HepG2 (cell line): ENCODE results near the gene NPPB. TPM values are rescaled to one million over a fixed set of nuclear protein-coding genes. Genes with fewer than 3 reads are reported as not detected.
A peak's percentile ranks its signal among the peaks of the same experiment; 100 is the strongest.

Experiments
- ATAC-seq: fragments of 200-7000 bp; cut with Tn5 transposase; 3 replicates; pipeline ENCODE4 v1.9.1; 2020; ENCODE audit warnings: mild to moderate bottlenecking, moderate library complexity
- BruUV-seq: library from RNA; stranded (reverse); fragments of 400-500 nt; replicated peaks from 2 replicates; lab custom pipeline; 2021; lab: Mats Ljungman, UMichigan
- CTCF ChIA-PET: fragments of 300-600 bp; formaldehyde crosslinking; extraction: SDS; loops from one replicate; lab custom pipeline; 2021; ENCODE audit warnings: low total read pairs, inconsistent platforms, low intra/inter-chr PET ratio; lab: Yijun Ruan, JAX
- POLR2A ChIA-PET: fragments of 350-600 bp; sonication (Branson Sonifier 250); formaldehyde crosslinking; loops from one replicate; lab custom pipeline; 2020; ENCODE audit warnings: antibody characterized with exemption, inconsistent platforms; lab: Yijun Ruan, JAX
- DNase-seq: peaks from one replicate; pipeline ENCODE4 v3.0.0-alpha.2; 2015; ENCODE audit warnings: low spot score
- FAIRE-seq: peaks from 3 replicates; lab custom pipeline; 2011; peaks lifted over from hg19 to GRCh38; lab: Jason Lieb, UNC
- H2AFZ ChIP-seq: one replicate; pipeline ENCODE4 v1.6.1; 2011; ENCODE audit warnings: low read length, inconsistent platforms
- H3K27ac ChIP-seq: fragments of 300-600 bp; 3 replicates; pipeline ENCODE4 v1.8.0; 2011; ENCODE audit warnings: mixed run types, mild to moderate bottlenecking, mixed read lengths, low read length, inconsistent platforms; ENCODE audit not compliant: insufficient read depth; ENCODE audit errors: extremely low read length
- H3K27me3 ChIP-seq, 2 experiments: fragments of 200-600 bp in 1 of 2; 2 replicates in 1 of 2; 3 replicates in 1 of 2; pipeline versions ENCODE4 v1.6.0 to v1.8.0; 2011; ENCODE audit warnings: low read length in 2 of 2, mild to moderate bottlenecking in 2 of 2, moderate library complexity in 2 of 2, inconsistent platforms in 1 of 2; ENCODE audit not compliant: insufficient read depth in 2 of 2, control insufficient read depth in 1 of 2
- H3K36me3 ChIP-seq, 2 experiments: fragments of 200-600 bp in 1 of 2; replicated peaks in 1 of 2; 2 replicates in 1 of 2; 3 replicates in 1 of 2; pipeline versions ENCODE4 v1.5.1 to v1.8.0; 2011; ENCODE audit warnings: low read length in 2 of 2, inconsistent platforms in 1 of 2; ENCODE audit not compliant: insufficient read depth in 2 of 2, control insufficient read depth in 1 of 2
- H3K4me1 ChIP-seq: 2 replicates; pipeline ENCODE4 v1.5.1; 2012; ENCODE audit warnings: low read length, inconsistent platforms; ENCODE audit not compliant: insufficient read depth
- H3K4me2 ChIP-seq: 2 replicates; pipeline ENCODE4 v1.6.0; 2011; ENCODE audit warnings: low read depth, low read length, inconsistent platforms
- H3K4me3 ChIP-seq, 3 experiments: fragments of 200-600 bp in 1 of 3; sonication (generic), shearing (Covaris generic) in 1 of 3; replicated peaks in 1 of 3; 2 replicates each; pipeline ENCODE4 v1.5.1; 2011 to 2016; ENCODE audit warnings: low read length in 3 of 3, inconsistent platforms in 2 of 3, low read depth in 2 of 3, mild to moderate bottlenecking in 2 of 3, control low read depth in 1 of 3, mixed read lengths in 1 of 3; ENCODE audit not compliant: insufficient read depth in 1 of 3
- H3K79me2 ChIP-seq: one replicate; pipeline ENCODE4 v1.6.1; 2011; ENCODE audit warnings: low read length, inconsistent platforms; ENCODE audit not compliant: insufficient read depth
- H3K9ac ChIP-seq: 2 replicates; pipeline ENCODE4 v1.6.0; 2011; ENCODE audit warnings: mild to moderate bottlenecking, low read depth, low read length, inconsistent platforms; ENCODE audit not compliant: insufficient read depth
- H3K9me3 ChIP-seq: 2 replicates; pipeline ENCODE4 v1.5.1; 2012; ENCODE audit warnings: mild to moderate bottlenecking, low read length
- H4K20me1 ChIP-seq: 2 replicates; pipeline ENCODE4 v1.6.0; 2011; ENCODE audit warnings: inconsistent platforms, mild to moderate bottlenecking, low read length, moderate library complexity; ENCODE audit not compliant: insufficient read depth
- NRL ChIP-seq: sonication (generic); formaldehyde crosslinking; IDR thresholded peaks from 2 replicates; pipeline ENCODE4 v1.5.0; 2020; ENCODE audit warnings: missing genetic modification reagents, mild to moderate bottlenecking, moderate library complexity, borderline replicate concordance
- ZMYM4 ChIP-seq: sonication (generic); formaldehyde crosslinking; IDR thresholded peaks from 2 replicates; pipeline ENCODE4 v1.8.1; 2023; ENCODE audit warnings: mild to moderate bottlenecking, missing genetic modification reagents
- ZNF746 ChIP-seq: sonication (generic); formaldehyde crosslinking; IDR thresholded peaks from 2 replicates; pipeline ENCODE4 v1.8.0; 2022; ENCODE audit warnings: mild to moderate bottlenecking, missing genetic modification reagents
- WGBS: methylation state at CpG from one replicate; pipeline ENCODE4 v1.1.6; 2017; ENCODE audit warnings: low lambda C conversion rate; 5-methylcytosine and 5-hydroxymethylcytosine counted together
- in situ Hi-C: cut with HindIII; loops from 2 replicates; pipeline ENCODE4 v1.10.0; 2017; ENCODE audit warnings: low pct_unique_long_range_greater_than_20kb; ENCODE audit not compliant: extremely low pct_ligation_motif_present
- intact Hi-C: fragments of 100-400 bp; cut with micrococcal nuclease; formaldehyde crosslinking; loops from one replicate; pipeline ENCODE4 v1.10.0; 2022; ENCODE audit not compliant: unreplicated experiment
- polyA plus RNA-seq, 8 experiments: library from polyadenylated mRNA; depleted of rRNA in 3 of 8; stranded (reverse) in 7 of 8; unstranded in 1 of 8; fragments of >200 nt; fragmentation: Illumina TruSeq in 4 of 8; extraction: Trizol in 4 of 8; gene quantifications; 2 replicates each; pipeline versions ENCODE4 v1.2.1 to v1.2.3, GENCODE V29; 2011 to 2016; ENCODE audit warnings: low read depth in 4 of 8, missing spikeins in 1 of 8, mixed read lengths in 1 of 8; ENCODE audit not compliant: insufficient read depth in 1 of 8
- total RNA-seq, 5 experiments: library from RNA; depleted of rRNA; stranded (reverse); fragments of >200 nt; fragmentation: Illumina TruSeq; extraction: Trizol; gene quantifications; 2 replicates each; pipeline ENCODE4 v1.2.3, GENCODE V29; 2016; ENCODE audit warnings: low read depth in 1 of 5
- TF ChIP-seq, protein P1 (sequence below): sonication (generic); formaldehyde crosslinking; IDR thresholded peaks from 2 replicates; pipeline ENCODE4 v1.5.1; 2020; ENCODE audit warnings: mild to moderate bottlenecking, missing genetic modification reagents, moderate library complexity

Gene NPPB
- total and polyA plus RNA-seq, 2 of the 13 experiments (the other 11 are each of a cell fraction or from before 2014, with no cell fraction given): 1.9 TPM; not detected in 1

DNA sequence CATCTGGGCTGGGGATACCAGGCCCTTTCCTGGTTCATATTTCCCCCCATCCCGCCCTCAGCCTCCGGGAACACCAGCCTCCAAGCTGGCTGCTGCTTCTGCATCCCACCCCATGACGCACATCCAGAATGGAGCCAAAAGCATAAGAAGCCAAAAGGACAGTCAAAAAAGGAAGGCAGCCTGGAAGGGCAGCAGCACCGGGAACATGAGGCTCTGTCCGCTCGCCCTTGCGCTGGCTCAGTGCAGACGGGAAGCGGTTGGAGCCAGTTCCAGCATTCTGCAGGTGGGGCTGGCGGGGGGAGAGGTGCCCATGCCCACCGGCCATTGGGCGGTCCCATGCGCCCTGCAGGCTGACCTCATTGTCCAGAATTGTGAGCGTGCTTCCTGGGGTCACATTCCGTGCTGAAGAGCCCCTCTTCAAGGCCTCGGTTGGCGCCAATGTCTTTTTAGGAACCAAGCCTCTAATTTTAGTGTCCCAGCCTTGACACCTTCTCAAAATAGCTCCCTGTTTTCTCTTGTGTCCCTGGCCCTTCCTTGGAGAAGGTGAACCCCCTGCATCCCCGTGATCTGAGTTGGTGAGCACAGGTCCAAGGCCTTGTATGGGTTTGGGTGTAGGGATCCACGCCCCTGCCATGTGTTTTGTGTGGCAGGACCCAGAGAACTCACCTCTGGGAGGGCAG, 28.4 kb upstream of the NPPB start:
- Histone ChIP-seq H3K36me3 (no peaks in the 10 kb centered on the region), H3K27me3 (peaks cover 0 to 5% of the 10 kb centered on the region in 2 experiments; a peak in 1 of 5 replicates), H3K4me3 (no peak overlapping the region), H3K4me1 (peaks cover 68% of the 10 kb centered on the region), H2AFZ (no peak overlapping the region), H3K4me2 (no peak overlapping the region), H3K27ac (no peak overlapping the region), H3K9me3 (no peaks in the 10 kb centered on the region), H4K20me1 (no peaks in the 10 kb centered on the region), H3K9ac (no peak overlapping the region), H3K79me2 (no peaks in the 10 kb centered on the region)
- no peak for DNase-seq
- no peak for TF ChIP-seq ZNF746
- no peak for ATAC-seq
- no TSS peak for BruUV-seq
- WGBS: 79% methylated on average over 9 of the region's 19 CpGs
- in situ Hi-C loops (no loop called here), intact Hi-C loops (no loop called here)
- FAIRE-seq: no peak
- ChIA-PET CTCF (no interaction called here), POLR2A (interaction anchor here (0.6 kb wide), 1 partner anchor 45 kb away, joined by 3 read pairs; no protein-coding TSS in a partner anchor)

DNA sequence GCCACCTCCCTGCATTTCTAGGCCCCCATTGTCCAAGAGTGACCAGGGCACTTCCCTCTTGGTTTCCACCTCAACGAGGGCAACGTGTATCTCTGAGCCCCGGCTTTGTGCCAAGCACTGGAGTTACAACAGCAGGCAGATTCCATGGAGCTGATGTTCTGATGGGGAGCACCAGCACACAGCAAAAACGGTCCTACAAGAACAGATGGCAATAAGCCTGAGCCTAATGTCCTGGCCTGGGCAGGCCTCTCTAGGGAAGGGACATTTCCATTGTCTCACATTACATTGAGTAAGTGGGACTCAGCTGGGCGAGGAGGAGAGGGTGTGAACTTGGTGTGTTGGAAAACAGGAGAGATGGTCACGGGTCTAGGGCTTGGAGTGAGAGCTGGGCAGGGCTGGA, 27.2 kb upstream of the NPPB start:
- FAIRE-seq (no peak), ATAC-seq (no peak), DNase-seq (no peak)
- Histone ChIP-seq H2AFZ (no peak overlapping the region), H3K27me3 (peaks cover 0 to 5% of the 10 kb centered on the region in 2 experiments; a peak in 1 of 5 replicates), H3K4me3 (no peak overlapping the region), H3K27ac (no peak overlapping the region), H3K9ac (no peak overlapping the region), H4K20me1 (no peaks in the 10 kb centered on the region), H3K79me2 (no peaks in the 10 kb centered on the region), H3K9me3 (no peaks in the 10 kb centered on the region), H3K4me2 (no peak overlapping the region; the same call in 1 of the 2 replicates), H3K36me3 (no peaks in the 10 kb centered on the region), H3K4me1 (peaks cover 68% of the 10 kb centered on the region)
- CTCF ChIA-PET: no interaction called here
- BruUV-seq: no TSS peak
- in situ Hi-C loops (no loop called here), intact Hi-C loops (no loop called here)
- TF ChIP-seq ZMYM4: no peak
- TF ChIP-seq NRL: 0 out of 2 replicates have a peak, but pooled peaks have one; percentile 7
- TF ChIP-seq, protein P1, sequence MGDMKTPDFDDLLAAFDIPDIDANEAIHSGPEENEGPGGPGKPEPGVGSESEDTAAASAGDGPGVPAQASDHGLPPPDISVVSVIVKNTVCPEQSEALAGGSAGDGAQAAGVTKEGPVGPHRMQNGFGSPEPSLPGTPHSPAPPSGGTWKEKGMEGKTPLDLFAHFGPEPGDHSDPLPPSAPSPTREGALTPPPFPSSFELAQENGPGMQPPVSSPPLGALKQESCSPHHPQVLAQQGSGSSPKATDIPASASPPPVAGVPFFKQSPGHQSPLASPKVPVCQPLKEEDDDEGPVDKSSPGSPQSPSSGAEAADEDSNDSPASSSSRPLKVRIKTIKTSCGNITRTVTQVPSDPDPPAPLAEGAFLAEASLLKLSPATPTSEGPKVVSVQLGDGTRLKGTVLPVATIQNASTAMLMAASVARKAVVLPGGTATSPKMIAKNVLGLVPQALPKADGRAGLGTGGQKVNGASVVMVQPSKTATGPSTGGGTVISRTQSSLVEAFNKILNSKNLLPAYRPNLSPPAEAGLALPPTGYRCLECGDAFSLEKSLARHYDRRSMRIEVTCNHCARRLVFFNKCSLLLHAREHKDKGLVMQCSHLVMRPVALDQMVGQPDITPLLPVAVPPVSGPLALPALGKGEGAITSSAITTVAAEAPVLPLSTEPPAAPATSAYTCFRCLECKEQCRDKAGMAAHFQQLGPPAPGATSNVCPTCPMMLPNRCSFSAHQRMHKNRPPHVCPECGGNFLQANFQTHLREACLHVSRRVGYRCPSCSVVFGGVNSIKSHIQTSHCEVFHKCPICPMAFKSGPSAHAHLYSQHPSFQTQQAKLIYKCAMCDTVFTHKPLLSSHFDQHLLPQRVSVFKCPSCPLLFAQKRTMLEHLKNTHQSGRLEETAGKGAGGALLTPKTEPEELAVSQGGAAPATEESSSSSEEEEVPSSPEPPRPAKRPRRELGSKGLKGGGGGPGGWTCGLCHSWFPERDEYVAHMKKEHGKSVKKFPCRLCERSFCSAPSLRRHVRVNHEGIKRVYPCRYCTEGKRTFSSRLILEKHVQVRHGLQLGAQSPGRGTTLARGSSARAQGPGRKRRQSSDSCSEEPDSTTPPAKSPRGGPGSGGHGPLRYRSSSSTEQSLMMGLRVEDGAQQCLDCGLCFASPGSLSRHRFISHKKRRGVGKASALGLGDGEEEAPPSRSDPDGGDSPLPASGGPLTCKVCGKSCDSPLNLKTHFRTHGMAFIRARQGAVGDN (CRISPR knock-in tag): 0 out of 2 replicates have a peak, but pooled peaks have one; percentile 22
- POLR2A ChIA-PET: no interaction called here
- WGBS: 17% methylated on average over 6 of the region's 6 CpGs
